ENCODE measurements around the gene NUDT7. TPM values are rescaled to one million over a fixed set of nuclear protein-coding genes. Genes with fewer than 3 reads are reported as not detected.

The NUDT7 gene
- 6.2 TPM for polyA plus RNA-seq (2013, experiment 1 of 2)
- 9.2 TPM for polyA plus RNA-seq (2013, experiment 2 of 2)

DNA sequence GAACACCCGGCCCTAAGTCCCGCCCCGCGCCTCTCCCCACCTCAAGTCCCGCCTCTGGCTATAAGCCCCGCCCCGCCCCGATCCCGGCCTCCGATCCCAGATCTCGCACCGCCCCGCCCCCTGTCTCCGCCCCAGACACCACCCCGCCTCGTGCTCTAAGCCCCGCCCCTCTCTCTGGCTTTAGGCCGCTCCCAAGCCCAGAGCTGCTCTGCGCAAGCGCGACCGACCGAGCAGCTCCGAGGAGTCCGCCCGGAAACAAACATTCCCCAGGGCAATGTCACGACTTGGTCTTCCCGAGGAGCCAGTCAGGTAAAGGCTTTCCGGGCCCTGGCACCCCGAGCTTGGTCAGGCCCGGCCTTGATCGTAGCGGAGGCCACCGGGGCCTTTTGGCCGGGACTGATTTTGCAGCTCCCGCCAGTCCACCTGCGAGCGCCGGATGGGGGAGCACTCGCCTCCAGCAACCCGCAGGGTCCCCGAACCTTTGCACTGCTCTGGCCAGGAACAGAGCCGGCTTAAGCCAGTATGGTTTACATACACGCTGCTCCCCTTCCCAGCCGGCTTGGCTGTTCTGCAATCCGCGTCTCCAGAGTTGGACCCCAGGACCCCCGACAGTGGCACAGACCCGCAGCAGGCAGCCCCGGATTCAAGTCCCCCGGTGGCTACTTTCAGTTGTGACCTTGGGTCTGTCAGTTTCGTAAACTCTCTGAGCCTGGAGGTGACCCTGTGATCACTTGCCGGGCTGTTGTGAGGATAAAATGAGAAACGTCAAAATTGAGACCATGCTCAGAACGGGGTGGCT is at the start of gene NUDT7:
Gene NUDT7, plus strand, starts transcription at position 206 of the 799 bp plus-strand sequence. Its CDS starts 69 bp downstream, at position 275.
- Histone ChIP-seq H3K9me3 (ENCODE audit: control insufficient read depth, low read length) (no peaks in the 10 kb centered on the region), H3K27ac (ENCODE audit: low read depth, low read length, severe bottlenecking) (peak within 1 kb of the TSS; percentile 90), H3K4me1 (ENCODE audit: control insufficient read depth, insufficient read depth, low read length, poor library complexity, severe bottlenecking) (peaks cover 3% of the 10 kb centered on the region), H3K4me3 (ENCODE audit: extremely low read depth, insufficient read depth, low read length, poor library complexity, severe bottlenecking) (peak within 1 kb of the TSS; percentile 58), H3K36me3 (ENCODE audit: control insufficient read depth, insufficient read depth, low read length) (no peaks in the 10 kb centered on the region)
- WGBS, 2 experiments (ENCODE audit: insufficient coverage in 2 of 2): 4% methylated on average over 32 to 39 of the region's 55 CpGs

DNA sequence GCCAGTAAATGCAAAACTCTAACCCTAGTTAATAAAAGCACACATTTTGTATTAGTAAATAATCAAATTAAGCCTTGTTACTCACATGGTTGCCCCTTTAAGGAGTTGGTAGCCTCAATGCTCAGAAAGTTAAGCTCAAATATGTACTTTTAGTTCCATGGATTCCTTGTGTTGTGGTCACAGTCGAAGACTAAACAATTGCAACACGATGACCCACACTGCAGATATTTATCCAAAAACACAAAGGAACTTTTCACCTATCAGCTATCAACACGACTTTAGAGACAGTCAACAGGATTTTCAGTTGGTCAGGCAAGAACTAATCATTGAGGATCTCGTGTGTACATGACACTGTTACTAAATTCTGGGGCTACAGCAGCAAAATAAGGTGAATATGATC is 47.4 kb upstream of the NUDT7 start:
- peaks cover 9% of the 10 kb centered on the region for H3K4me1 ChIP-seq (ENCODE audit: control insufficient read depth, insufficient read depth, low read length, poor library complexity, severe bottlenecking)
- peak overlapping the region; percentile 8 for H3K27ac ChIP-seq (ENCODE audit: low read depth, low read length, severe bottlenecking)
- H3K36me3 ChIP-seq (ENCODE audit: control insufficient read depth, insufficient read depth, low read length): no peaks in the 10 kb centered on the region
- WGBS, 2 experiments (ENCODE audit: insufficient coverage in 2 of 2): 57 to 58% methylated on average over 2 to 3 of the region's 4 CpGs
- no peak overlapping the region for H3K4me3 ChIP-seq (ENCODE audit: extremely low read depth, insufficient read depth, low read length, poor library complexity, severe bottlenecking)
- no peaks in the 10 kb centered on the region for H3K9me3 ChIP-seq (ENCODE audit: control insufficient read depth, low read length)

DNA sequence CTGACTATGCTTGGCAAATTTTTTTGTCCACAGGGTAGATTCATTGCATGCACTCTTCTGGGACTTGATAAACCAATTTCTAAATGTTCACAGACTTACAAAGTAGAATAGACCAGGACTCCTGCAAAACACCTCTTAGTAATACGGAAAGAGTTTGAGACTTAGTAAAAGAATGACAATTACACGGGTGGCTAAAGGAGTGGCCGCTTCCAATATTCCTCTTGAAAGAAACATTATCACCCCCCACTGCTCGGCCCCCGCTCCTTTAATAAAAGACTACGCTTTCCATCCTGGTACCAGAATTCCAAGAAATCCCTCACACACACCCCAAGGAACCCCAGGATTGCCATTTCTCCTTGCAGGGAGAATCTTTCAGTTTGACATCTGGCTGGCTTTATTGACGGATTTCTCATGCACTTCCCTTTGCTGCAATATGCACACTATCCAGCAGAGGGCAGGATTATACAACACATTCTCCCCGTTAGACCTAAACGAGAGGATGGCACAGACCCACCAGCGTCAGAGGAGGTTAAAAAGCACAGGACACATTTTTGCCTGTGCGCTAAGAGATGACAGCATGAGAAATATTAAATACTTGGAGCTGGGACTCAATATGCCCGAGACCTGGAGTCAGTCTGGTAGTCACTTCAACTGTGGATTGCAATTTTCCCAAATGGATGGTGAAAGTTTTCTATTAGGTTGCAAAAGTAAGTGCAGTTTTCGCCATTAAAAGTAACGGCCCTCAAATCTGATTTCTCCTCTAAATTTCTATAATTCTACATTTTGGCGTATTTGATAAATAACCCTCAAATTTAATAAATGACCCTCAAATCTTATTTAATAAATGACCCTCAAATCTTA is 46.6 kb upstream of the NUDT7 start:
- Histone ChIP-seq H3K36me3 (ENCODE audit: control insufficient read depth, insufficient read depth, low read length) (no peaks in the 10 kb centered on the region), H3K9me3 (ENCODE audit: control insufficient read depth, low read length) (no peaks in the 10 kb centered on the region), H3K4me3 (ENCODE audit: extremely low read depth, insufficient read depth, low read length, poor library complexity, severe bottlenecking) (no peak overlapping the region), H3K4me1 (ENCODE audit: control insufficient read depth, insufficient read depth, low read length, poor library complexity, severe bottlenecking) (peaks cover 9% of the 10 kb centered on the region), H3K27ac (ENCODE audit: low read depth, low read length, severe bottlenecking) (peak overlapping the region; percentile 7)
- WGBS, 2 experiments (ENCODE audit: insufficient coverage in 2 of 2): 28 to 42% methylated on average over 9 of the region's 15 CpGs

DNA sequence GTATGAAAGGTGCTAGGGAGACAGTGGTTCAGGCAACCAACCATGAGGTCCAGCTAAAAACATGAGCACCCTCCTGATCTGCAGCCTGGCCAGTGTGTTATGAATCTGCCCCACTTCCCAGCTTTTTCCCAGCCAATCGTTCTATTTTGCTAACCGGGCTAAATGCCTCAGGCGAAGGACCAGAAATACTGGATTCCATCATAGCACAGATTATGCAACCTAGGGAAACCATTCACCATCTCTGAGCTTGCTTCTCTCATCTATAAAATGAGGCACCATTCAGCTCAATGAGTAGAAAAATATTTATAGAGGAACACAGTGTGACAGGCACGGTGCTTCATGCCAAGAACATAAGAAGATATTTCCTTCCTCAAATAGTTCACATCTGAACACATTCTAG is 45.2 kb upstream of the NUDT7 start:
- H3K27ac ChIP-seq (ENCODE audit: low read depth, low read length, severe bottlenecking): no peak overlapping the region
- H3K4me1 ChIP-seq (ENCODE audit: control insufficient read depth, insufficient read depth, low read length, poor library complexity, severe bottlenecking): peaks cover 9% of the 10 kb centered on the region
- no peak overlapping the region for H3K4me3 ChIP-seq (ENCODE audit: extremely low read depth, insufficient read depth, low read length, poor library complexity, severe bottlenecking)
- no peaks in the 10 kb centered on the region for H3K36me3 ChIP-seq (ENCODE audit: control insufficient read depth, insufficient read depth, low read length)
- no peaks in the 10 kb centered on the region for H3K9me3 ChIP-seq (ENCODE audit: control insufficient read depth, low read length)
- 83 to 94% methylated on average over 1 to 4 of the region's 4 CpGs for WGBS, 2 experiments (ENCODE audit: insufficient coverage in 2 of 2)

DNA sequence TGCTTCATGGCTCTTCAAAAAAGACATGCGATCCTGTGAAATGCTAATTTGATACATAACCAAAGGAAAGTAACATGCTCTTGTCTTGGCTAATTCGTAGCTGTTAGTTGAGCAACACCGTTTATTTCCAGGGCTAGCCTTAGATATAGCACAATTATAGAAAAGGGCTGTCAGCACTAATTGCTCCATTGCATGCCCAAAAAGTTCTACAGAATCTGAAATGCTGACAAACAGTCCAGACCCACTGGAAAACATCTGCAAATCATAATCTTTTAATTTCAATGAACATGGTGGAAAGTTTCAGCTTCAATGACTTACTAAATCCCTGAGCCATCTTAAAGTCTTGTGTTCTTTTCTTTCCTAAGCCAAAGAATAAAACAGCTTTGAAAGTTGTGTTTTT is 42.9 kb upstream of the NUDT7 start:
- Histone ChIP-seq H3K4me1 (ENCODE audit: control insufficient read depth, insufficient read depth, low read length, poor library complexity, severe bottlenecking) (peaks cover 8% of the 10 kb centered on the region), H3K27ac (ENCODE audit: low read depth, low read length, severe bottlenecking) (no peak overlapping the region), H3K4me3 (ENCODE audit: extremely low read depth, insufficient read depth, low read length, poor library complexity, severe bottlenecking) (no peak overlapping the region), H3K9me3 (ENCODE audit: control insufficient read depth, low read length) (no peaks in the 10 kb centered on the region), H3K36me3 (ENCODE audit: control insufficient read depth, insufficient read depth, low read length) (no peaks in the 10 kb centered on the region)
- WGBS, 2 experiments (ENCODE audit: insufficient coverage in 2 of 2): 83 to 86% methylated on average over 1 to 3 of the region's 3 CpGs

DNA sequence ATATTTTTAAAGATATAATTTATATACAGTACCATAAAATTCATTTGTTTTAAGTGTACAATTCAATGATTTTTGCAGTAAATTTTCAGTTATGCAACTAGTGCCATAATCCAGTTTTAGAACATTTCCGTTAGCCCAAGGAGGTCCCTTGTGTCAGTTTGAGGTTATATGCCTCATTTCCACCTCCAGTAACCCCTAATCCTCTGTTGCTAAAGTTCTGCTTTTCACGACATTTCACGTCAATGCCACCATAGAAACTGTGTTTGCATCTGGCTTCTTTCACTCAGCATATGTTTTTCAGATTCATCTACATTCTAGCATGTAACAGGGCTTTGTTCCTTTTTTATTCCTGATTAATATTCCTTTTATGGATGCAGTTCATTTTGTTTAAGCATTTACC is 42.4 kb upstream of the NUDT7 start:
- Histone ChIP-seq H3K9me3 (ENCODE audit: control insufficient read depth, low read length) (no peaks in the 10 kb centered on the region), H3K4me3 (ENCODE audit: extremely low read depth, insufficient read depth, low read length, poor library complexity, severe bottlenecking) (no peak overlapping the region), H3K27ac (ENCODE audit: low read depth, low read length, severe bottlenecking) (no peak overlapping the region), H3K4me1 (ENCODE audit: control insufficient read depth, insufficient read depth, low read length, poor library complexity, severe bottlenecking) (peaks cover 5% of the 10 kb centered on the region), H3K36me3 (ENCODE audit: control insufficient read depth, insufficient read depth, low read length) (no peaks in the 10 kb centered on the region)
- 94 to 100% methylated on average over 3 of the region's 3 CpGs for WGBS, 2 experiments (ENCODE audit: insufficient coverage in 2 of 2)

DNA sequence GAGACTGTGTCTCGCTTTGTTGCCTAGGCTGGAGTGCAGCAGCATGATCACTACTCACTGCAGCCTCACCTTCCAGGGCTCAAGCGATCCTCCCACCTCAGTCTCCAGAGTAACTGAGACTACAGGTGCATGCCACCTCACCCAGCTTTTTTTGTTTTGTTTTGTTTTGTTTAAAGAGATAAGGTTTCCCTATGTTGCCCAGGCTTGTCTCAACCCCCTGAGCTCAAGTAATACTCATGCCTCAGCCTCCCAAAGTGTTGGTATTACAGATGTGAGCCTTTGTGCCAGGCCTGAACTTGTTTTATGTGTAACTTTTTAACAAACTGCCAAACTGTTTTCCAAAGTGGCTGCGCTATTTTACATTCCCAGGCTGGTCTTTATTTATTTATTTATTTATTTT is 41.8 kb upstream of the NUDT7 start:
- H3K36me3 ChIP-seq (ENCODE audit: control insufficient read depth, insufficient read depth, low read length): no peaks in the 10 kb centered on the region
- no peak overlapping the region for H3K4me3 ChIP-seq (ENCODE audit: extremely low read depth, insufficient read depth, low read length, poor library complexity, severe bottlenecking)
- H3K9me3 ChIP-seq (ENCODE audit: control insufficient read depth, low read length): no peaks in the 10 kb centered on the region
- peaks cover 2% of the 10 kb centered on the region for H3K4me1 ChIP-seq (ENCODE audit: control insufficient read depth, insufficient read depth, low read length, poor library complexity, severe bottlenecking)
- 80% methylated on average over 1 of the region's 3 CpGs; no CpG with 5 or more reads in 1 of the 2 experiments for WGBS, 2 experiments (ENCODE audit: insufficient coverage in 2 of 2)
- H3K27ac ChIP-seq (ENCODE audit: low read depth, low read length, severe bottlenecking): no peak overlapping the region

DNA sequence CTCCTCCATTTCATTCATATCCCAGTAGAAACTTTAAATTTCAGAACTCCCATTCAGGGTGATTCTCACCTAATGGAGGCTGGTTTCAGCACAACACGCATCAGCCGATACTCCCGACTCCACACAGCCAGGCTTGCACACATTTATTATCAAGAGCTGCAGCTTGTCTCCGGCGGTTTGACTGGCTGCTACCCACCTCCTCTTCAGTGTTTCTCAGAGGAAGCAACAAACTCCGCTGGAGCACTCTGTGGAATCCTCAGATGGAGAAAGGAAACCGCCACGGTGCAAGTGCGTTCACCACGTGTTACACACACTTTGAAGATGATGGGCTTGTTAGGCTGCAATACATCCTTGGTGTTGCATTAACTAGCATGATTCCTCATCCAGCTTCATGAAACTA is 39.7 kb upstream of the NUDT7 start:
- Histone ChIP-seq H3K27ac (ENCODE audit: low read depth, low read length, severe bottlenecking) (no peak overlapping the region), H3K36me3 (ENCODE audit: control insufficient read depth, insufficient read depth, low read length) (no peaks in the 10 kb centered on the region), H3K4me3 (ENCODE audit: extremely low read depth, insufficient read depth, low read length, poor library complexity, severe bottlenecking) (no peak overlapping the region), H3K4me1 (ENCODE audit: control insufficient read depth, insufficient read depth, low read length, poor library complexity, severe bottlenecking) (no peaks in the 10 kb centered on the region), H3K9me3 (ENCODE audit: control insufficient read depth, low read length) (no peaks in the 10 kb centered on the region)
- WGBS, 2 experiments (ENCODE audit: insufficient coverage in 2 of 2): 73 to 96% methylated on average over 5 of the region's 10 CpGs

DNA sequence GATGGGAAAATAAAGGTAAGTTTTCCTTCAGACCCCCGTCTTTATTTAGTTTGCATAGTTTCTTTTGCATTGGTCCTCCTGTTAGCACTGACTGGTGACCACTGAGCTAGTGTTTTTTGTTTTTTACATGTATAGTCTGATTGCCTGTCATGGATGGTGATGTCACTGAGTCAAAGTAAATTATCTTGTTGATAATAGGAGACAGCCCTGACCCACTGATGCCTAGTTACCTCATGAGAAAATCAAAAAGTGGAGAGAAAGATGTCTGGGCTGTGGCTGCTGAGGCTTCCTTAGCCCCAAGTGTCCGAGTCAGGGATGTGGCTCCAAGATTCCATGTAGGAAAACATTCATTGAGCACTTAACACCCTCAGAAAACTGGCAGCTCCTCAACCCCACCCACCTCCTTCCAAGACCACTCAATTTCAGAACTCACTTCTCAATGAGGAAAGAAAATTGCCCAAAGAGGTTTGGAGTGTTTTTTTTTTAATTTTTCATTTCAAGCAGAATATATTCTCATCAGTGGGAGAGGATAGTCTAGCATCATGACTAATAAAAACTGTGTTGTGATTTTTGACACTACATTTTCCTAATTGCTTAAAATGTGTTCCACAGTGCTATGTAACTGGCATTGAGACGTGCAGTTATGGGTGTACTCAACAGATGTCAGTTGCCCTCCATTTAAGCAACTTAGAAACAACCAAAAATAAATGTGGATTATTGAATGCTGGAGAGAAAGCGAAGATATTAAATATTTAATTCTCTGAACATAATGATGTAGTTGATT is 38.7 kb upstream of the NUDT7 start:
- no peaks in the 10 kb centered on the region for H3K36me3 ChIP-seq (ENCODE audit: control insufficient read depth, insufficient read depth, low read length)
- H3K9me3 ChIP-seq (ENCODE audit: control insufficient read depth, low read length): no peaks in the 10 kb centered on the region
- H3K27ac ChIP-seq (ENCODE audit: low read depth, low read length, severe bottlenecking): no peak overlapping the region
- no peak overlapping the region for H3K4me3 ChIP-seq (ENCODE audit: extremely low read depth, insufficient read depth, low read length, poor library complexity, severe bottlenecking)
- 71 to 100% methylated on average over 1 of the region's 4 CpGs for WGBS, 2 experiments (ENCODE audit: insufficient coverage in 2 of 2)
- H3K4me1 ChIP-seq (ENCODE audit: control insufficient read depth, insufficient read depth, low read length, poor library complexity, severe bottlenecking): no peaks in the 10 kb centered on the region

DNA sequence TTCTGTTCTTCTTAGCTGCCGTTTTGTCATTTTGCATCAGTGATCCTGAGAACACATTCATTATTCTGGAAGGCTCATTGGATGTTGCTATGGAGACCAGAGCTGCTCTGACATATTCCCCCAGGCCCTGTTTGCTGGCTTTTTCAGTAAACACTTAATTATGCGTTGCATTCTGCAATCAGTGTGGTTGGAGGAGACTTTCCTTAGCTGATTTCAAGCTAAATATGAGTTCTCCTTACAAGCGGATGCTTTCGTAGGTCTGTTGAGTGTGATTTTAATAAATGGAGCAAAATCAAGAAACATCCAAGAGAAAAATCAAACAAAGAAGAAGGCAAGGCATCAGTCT is 38.2 kb upstream of the NUDT7 start:
- no peaks in the 10 kb centered on the region for H3K36me3 ChIP-seq (ENCODE audit: control insufficient read depth, insufficient read depth, low read length)
- WGBS, 2 experiments (ENCODE audit: insufficient coverage in 2 of 2): 60 to 100% methylated on average over 1 to 2 of the region's 4 CpGs
- H3K4me1 ChIP-seq (ENCODE audit: control insufficient read depth, insufficient read depth, low read length, poor library complexity, severe bottlenecking): no peaks in the 10 kb centered on the region
- H3K27ac ChIP-seq (ENCODE audit: low read depth, low read length, severe bottlenecking): no peak overlapping the region
- no peaks in the 10 kb centered on the region for H3K9me3 ChIP-seq (ENCODE audit: control insufficient read depth, low read length)
- H3K4me3 ChIP-seq (ENCODE audit: extremely low read depth, insufficient read depth, low read length, poor library complexity, severe bottlenecking): no peak overlapping the region

All from mesodermal cell (in vitro differentiated cells).